HepG2 (cell line): ENCODE measurements around the gene ST3GAL4. TPM values are rescaled to one million over a fixed set of nuclear protein-coding genes. Genes with fewer than 3 reads are reported as not detected.

Experiments
- ATAC-seq: fragments of 200-7000 bp; cut with Tn5 transposase; 3 replicates; pipeline ENCODE4 v1.9.1; 2020; ENCODE audit warnings: mild to moderate bottlenecking, moderate library complexity
- BruUV-seq: library from RNA; stranded (reverse); fragments of 400-500 nt; replicated peaks from 2 replicates; lab custom pipeline; 2021; lab: Mats Ljungman, UMichigan
- CTCF ChIA-PET: fragments of 300-600 bp; formaldehyde crosslinking; extraction: SDS; loops from one replicate; lab custom pipeline; 2021; ENCODE audit warnings: low total read pairs, inconsistent platforms, low intra/inter-chr PET ratio; lab: Yijun Ruan, JAX
- POLR2A ChIA-PET: fragments of 350-600 bp; sonication (Branson Sonifier 250); formaldehyde crosslinking; loops from one replicate; lab custom pipeline; 2020; ENCODE audit warnings: antibody characterized with exemption, inconsistent platforms; lab: Yijun Ruan, JAX
- DNase-seq: peaks from one replicate; pipeline ENCODE4 v3.0.0-alpha.2; 2015; ENCODE audit warnings: low spot score
- FAIRE-seq: peaks from 3 replicates; lab custom pipeline; 2011; peaks lifted over from hg19 to GRCh38; lab: Jason Lieb, UNC
- H2AFZ ChIP-seq: one replicate; pipeline ENCODE4 v1.6.1; 2011; ENCODE audit warnings: low read length, inconsistent platforms
- H3K27ac ChIP-seq: fragments of 300-600 bp; 3 replicates; pipeline ENCODE4 v1.8.0; 2011; ENCODE audit warnings: mixed run types, mild to moderate bottlenecking, mixed read lengths, low read length, inconsistent platforms; ENCODE audit not compliant: insufficient read depth; ENCODE audit errors: extremely low read length
- H3K27me3 ChIP-seq, 2 experiments: fragments of 200-600 bp in 1 of 2; 2 replicates in 1 of 2; 3 replicates in 1 of 2; pipeline versions ENCODE4 v1.6.0 to v1.8.0; 2011; ENCODE audit warnings: low read length in 2 of 2, mild to moderate bottlenecking in 2 of 2, moderate library complexity in 2 of 2, inconsistent platforms in 1 of 2; ENCODE audit not compliant: insufficient read depth in 2 of 2, control insufficient read depth in 1 of 2
- H3K36me3 ChIP-seq, 2 experiments: fragments of 200-600 bp in 1 of 2; replicated peaks in 1 of 2; 2 replicates in 1 of 2; 3 replicates in 1 of 2; pipeline versions ENCODE4 v1.5.1 to v1.8.0; 2011; ENCODE audit warnings: low read length in 2 of 2, inconsistent platforms in 1 of 2; ENCODE audit not compliant: insufficient read depth in 2 of 2, control insufficient read depth in 1 of 2
- H3K4me1 ChIP-seq: 2 replicates; pipeline ENCODE4 v1.5.1; 2012; ENCODE audit warnings: low read length, inconsistent platforms; ENCODE audit not compliant: insufficient read depth
- H3K4me2 ChIP-seq: 2 replicates; pipeline ENCODE4 v1.6.0; 2011; ENCODE audit warnings: low read depth, low read length, inconsistent platforms
- H3K4me3 ChIP-seq, 3 experiments: fragments of 200-600 bp in 1 of 3; sonication (generic), shearing (Covaris generic) in 1 of 3; replicated peaks in 1 of 3; 2 replicates each; pipeline ENCODE4 v1.5.1; 2011 to 2016; ENCODE audit warnings: low read length in 3 of 3, inconsistent platforms in 2 of 3, low read depth in 2 of 3, mild to moderate bottlenecking in 2 of 3, control low read depth in 1 of 3, mixed read lengths in 1 of 3; ENCODE audit not compliant: insufficient read depth in 1 of 3
- H3K79me2 ChIP-seq: one replicate; pipeline ENCODE4 v1.6.1; 2011; ENCODE audit warnings: low read length, inconsistent platforms; ENCODE audit not compliant: insufficient read depth
- H3K9ac ChIP-seq: 2 replicates; pipeline ENCODE4 v1.6.0; 2011; ENCODE audit warnings: mild to moderate bottlenecking, low read depth, low read length, inconsistent platforms; ENCODE audit not compliant: insufficient read depth
- H3K9me3 ChIP-seq: 2 replicates; pipeline ENCODE4 v1.5.1; 2012; ENCODE audit warnings: mild to moderate bottlenecking, low read length
- H4K20me1 ChIP-seq: 2 replicates; pipeline ENCODE4 v1.6.0; 2011; ENCODE audit warnings: inconsistent platforms, mild to moderate bottlenecking, low read length, moderate library complexity; ENCODE audit not compliant: insufficient read depth
- FOXC1 ChIP-seq: sonication (generic); formaldehyde crosslinking; IDR thresholded peaks from 2 replicates; pipeline ENCODE4 v1.8.0; 2022; ENCODE audit warnings: mild to moderate bottlenecking, missing genetic modification reagents, borderline replicate concordance
- IRF9 ChIP-seq: sonication (generic); formaldehyde crosslinking; IDR thresholded peaks from 2 replicates; pipeline ENCODE4 v1.8.0; 2022; ENCODE audit warnings: missing genetic modification reagents, mild to moderate bottlenecking, borderline replicate concordance
- MIER2 ChIP-seq: IDR thresholded peaks from 2 replicates; pipeline ENCODE4 v1.6.1; 2016; ENCODE audit warnings: missing biosample characterization, missing genetic modification reagents
- MNT ChIP-seq: fragments of 450-650 bp; IDR thresholded peaks from 2 replicates; pipeline ENCODE4 v1.6.1; 2016
- RFXAP ChIP-seq: sonication (generic); formaldehyde crosslinking; IDR thresholded peaks from 2 replicates; pipeline ENCODE4 v1.4.0; 2020; ENCODE audit warnings: missing genetic modification reagents, borderline replicate concordance
- ZBTB40 ChIP-seq, 2 experiments: fragments of 450-650 bp in 1 of 2; sonication (generic) in 1 of 2; formaldehyde crosslinking in 1 of 2; IDR thresholded peaks; 2 replicates each; pipeline versions ENCODE4 v1.6.1 to v1.8.0; 2016 to 2022; ENCODE audit warnings: antibody characterized with exemption in 1 of 2, mild to moderate bottlenecking in 1 of 2, missing genetic modification reagents in 1 of 2
- ZFP37 ChIP-seq: sonication (generic); formaldehyde crosslinking; IDR thresholded peaks from 2 replicates; pipeline ENCODE4 v1.4.0; 2020; ENCODE audit warnings: missing genetic modification reagents, borderline replicate concordance
- ZNF331 ChIP-seq: sonication (generic); formaldehyde crosslinking; IDR thresholded peaks from 2 replicates; pipeline ENCODE4 v1.4.0; 2020; ENCODE audit warnings: missing genetic modification reagents
- ZNF629 ChIP-seq: sonication (generic); formaldehyde crosslinking; conservative IDR thresholded peaks from 2 replicates; pipeline ENCODE4 v1.5.0; 2020; ENCODE audit warnings: missing genetic modification reagents
- WGBS: methylation state at CpG from one replicate; pipeline ENCODE4 v1.1.6; 2017; ENCODE audit warnings: low lambda C conversion rate; 5-methylcytosine and 5-hydroxymethylcytosine counted together
- in situ Hi-C: cut with HindIII; loops from 2 replicates; pipeline ENCODE4 v1.10.0; 2017; ENCODE audit warnings: low pct_unique_long_range_greater_than_20kb; ENCODE audit not compliant: extremely low pct_ligation_motif_present
- intact Hi-C: fragments of 100-400 bp; cut with micrococcal nuclease; formaldehyde crosslinking; loops from one replicate; pipeline ENCODE4 v1.10.0; 2022; ENCODE audit not compliant: unreplicated experiment
- polyA plus RNA-seq, 8 experiments: library from polyadenylated mRNA; depleted of rRNA in 3 of 8; stranded (reverse) in 7 of 8; unstranded in 1 of 8; fragments of >200 nt; fragmentation: Illumina TruSeq in 4 of 8; extraction: Trizol in 4 of 8; gene quantifications; 2 replicates each; pipeline versions ENCODE4 v1.2.1 to v1.2.3, GENCODE V29; 2011 to 2016; ENCODE audit warnings: low read depth in 4 of 8, missing spikeins in 1 of 8, mixed read lengths in 1 of 8; ENCODE audit not compliant: insufficient read depth in 1 of 8
- total RNA-seq, 5 experiments: library from RNA; depleted of rRNA; stranded (reverse); fragments of >200 nt; fragmentation: Illumina TruSeq; extraction: Trizol; gene quantifications; 2 replicates each; pipeline ENCODE4 v1.2.3, GENCODE V29; 2016; ENCODE audit warnings: low read depth in 1 of 5

The ST3GAL4 gene
- total and polyA plus RNA-seq, 2 of the 13 experiments (the other 11 are each of a cell fraction or from before 2014, with no cell fraction given) = 9.1 to 13.3 TPM

- in situ Hi-C loops = loop anchor here (10.0 to 25.0 kb wide), 2 partner anchors 914 to 1732 kb away; no protein-coding TSS in a partner anchor
- H2AFZ ChIP-seq = no peak overlapping the region
- no peak for TF ChIP-seq MNT
- TF ChIP-seq IRF9 (CRISPR knock-in tag) = no peak
- no peak for TF ChIP-seq ZNF629 (CRISPR knock-in tag)
- no peak for TF ChIP-seq RFXAP
- no peak for TF ChIP-seq ZFP37
- TF ChIP-seq FOXC1 = no peak
- TF ChIP-seq MIER2 (CRISPR knock-in tag) = no peak
- TF ChIP-seq ZNF331 (CRISPR knock-in tag) = no peak
- no peak for TF ChIP-seq ZBTB40 (IDR thresholded peaks at IDR 0.05)
- no peak for TF ChIP-seq ZBTB40 (CRISPR knock-in tag; IDR thresholded peaks at IDR 0.05)
- ChIA-PET POLR2A (interaction anchor here (1.6 kb wide), 1 partner anchor 127 kb away, joined by 4 read pairs; the partner anchor contains the start of gene DCPS), CTCF (no interaction called here)
- FAIRE-seq (no peak), ATAC-seq (no peak), DNase-seq (no peak)
- H3K79me2 ChIP-seq = no peaks in the 10 kb centered on the region
- peaks cover 12% of the 10 kb centered on the region for H3K4me1 ChIP-seq
- H3K4me2 ChIP-seq = no peak overlapping the region
- no TSS peak for BruUV-seq
- H3K9ac ChIP-seq = no peak overlapping the region
- H3K27me3 ChIP-seq = peaks cover 0 to 7% of the 10 kb centered on the region in 2 experiments; a peak in 2 of 5 replicates
- no peaks in the 10 kb centered on the region for H3K36me3 ChIP-seq
- H3K4me3 ChIP-seq = no peak overlapping the region
- H3K27ac ChIP-seq = no peak overlapping the region
- intact Hi-C loops = no loop called here
- H3K9me3 ChIP-seq = no peaks in the 10 kb centered on the region
- 77% methylated on average over 10 of the region's 10 CpGs for WGBS
- no peaks in the 10 kb centered on the region for H4K20me1 ChIP-seq
These were observed 75.3 kb downstream of the ST3GAL4 start for GRCh38 chr11:126430581-126431335.
